GM23338 (cell line): ENCODE results near the gene SYCP3. TPM values are rescaled to one million over a fixed set of nuclear protein-coding genes. Genes with fewer than 3 reads are reported as not detected.
A peak's percentile ranks its signal among the peaks of the same experiment; 100 is the strongest.

Experiments
- ATAC-seq: fragments of 200-7000 bp; cut with Tn5 transposase; 3 replicates; pipeline ENCODE4 v1.9.1; 2020
- DNase-seq: peaks from one replicate; pipeline ENCODE4 v3.0.0-alpha.2; 2015; ENCODE audit warnings: low spot score
- H2AFZ ChIP-seq: fragments of 200-600 bp; sonication (generic); 2 replicates; pipeline ENCODE4 v1.8.0; 2016; ENCODE audit warnings: antibody characterized with exemption, mild to moderate bottlenecking, moderate library complexity
- H3F3A ChIP-seq: fragments of 200-600 bp; sonication (generic); replicated peaks from 2 replicates; pipeline ENCODE4 v1.8.0; 2017; ENCODE audit warnings: antibody characterized with exemption, mixed run types, low read depth
- H3K27ac ChIP-seq: fragments of 200-600 bp; sonication (generic); 2 replicates; pipeline ENCODE4 v1.6.1; 2016; ENCODE audit warnings: low read depth
- H3K27me3 ChIP-seq: fragments of 200-600 bp; sonication (generic); 2 replicates; pipeline ENCODE4 v1.8.0; 2016; ENCODE audit warnings: mild to moderate bottlenecking, mixed run types, moderate library complexity; ENCODE audit not compliant: insufficient read depth
- H3K36me3 ChIP-seq: fragments of 200-600 bp; sonication (generic); 2 replicates; pipeline ENCODE4 v1.8.0; 2016; ENCODE audit warnings: mild to moderate bottlenecking; ENCODE audit not compliant: insufficient read depth
- H3K4me1 ChIP-seq: fragments of 200-600 bp; sonication (generic); 2 replicates; pipeline ENCODE4 v1.8.0; 2016; ENCODE audit warnings: mild to moderate bottlenecking, moderate library complexity; ENCODE audit not compliant: insufficient read depth
- H3K4me2 ChIP-seq: fragments of 200-600 bp; sonication (generic); 2 replicates; pipeline ENCODE4 v1.7.1; 2017; ENCODE audit warnings: mixed run types
- H3K4me3 ChIP-seq: fragments of 200-600 bp; sonication (generic); 2 replicates; pipeline ENCODE4 v1.6.1; 2016; ENCODE audit warnings: mixed run types
- H3K79me2 ChIP-seq: fragments of 200-600 bp; sonication (generic); replicated peaks from 2 replicates; pipeline ENCODE4 v1.8.0; 2017; ENCODE audit warnings: mild to moderate bottlenecking; ENCODE audit not compliant: insufficient read depth
- H3K9me2 ChIP-seq: fragments of 200-600 bp; sonication (generic); 2 replicates; pipeline ENCODE4 v1.8.0; 2017; ENCODE audit not compliant: insufficient read depth
- H4K20me1 ChIP-seq: fragments of 200-600 bp; sonication (generic); replicated peaks from 2 replicates; pipeline ENCODE4 v1.8.0; 2017; ENCODE audit warnings: mild to moderate bottlenecking; ENCODE audit not compliant: insufficient read depth
- H3K27ac Mint-ChIP-seq: 2 replicates; pipeline ENCODE4 v1.8.0; 2020; ENCODE audit warnings: inconsistent platforms, mild to moderate bottlenecking, moderate library complexity, mixed read lengths
- H3K27me3 Mint-ChIP-seq: 3 replicates; pipeline ENCODE4 v1.8.0; 2022; ENCODE audit warnings: low read depth, mild to moderate bottlenecking, moderate library complexity, mixed read lengths, inconsistent platforms; ENCODE audit not compliant: insufficient read depth, poor library complexity
- H3K36me3 Mint-ChIP-seq: 3 replicates; pipeline ENCODE4 v1.8.0; 2021; ENCODE audit warnings: low read depth, mild to moderate bottlenecking, inconsistent platforms, moderate library complexity, mixed read lengths
- H3K4me1 Mint-ChIP-seq: 3 replicates; pipeline ENCODE4 v1.8.0; 2020; ENCODE audit warnings: mild to moderate bottlenecking, inconsistent platforms, mixed read lengths
- H3K4me3 Mint-ChIP-seq: 3 replicates; pipeline ENCODE4 v1.8.0; 2021; ENCODE audit warnings: moderate library complexity, mild to moderate bottlenecking, inconsistent platforms, mixed read lengths
- H3K9me3 Mint-ChIP-seq: 3 replicates; pipeline ENCODE4 v1.8.0; 2020; ENCODE audit warnings: moderate library complexity, mild to moderate bottlenecking, inconsistent platforms, mixed read lengths
- CREB1 ChIP-seq: fragments of 250-450 bp; sonication (Bioruptor Pico); IDR thresholded peaks from 2 replicates; pipeline ENCODE4 v1.5.0; 2020; ENCODE audit warnings: low read depth, mild to moderate bottlenecking, moderate library complexity
- EZH2 ChIP-seq: fragments of 200-600 bp; sonication (generic); IDR thresholded peaks from one replicate; pipeline ENCODE4 v1.8.0; 2017; ENCODE audit warnings: antibody characterized with exemption, mild to moderate bottlenecking, low read depth; ENCODE audit not compliant: unreplicated experiment
- EZH2phosphoT487 ChIP-seq: fragments of 200-600 bp; sonication (generic); IDR thresholded peaks from one replicate; pipeline ENCODE4 v1.8.1; 2018; ENCODE audit warnings: antibody characterized with exemption; ENCODE audit not compliant: unreplicated experiment
- JUNB ChIP-seq: IDR thresholded peaks from one replicate; pipeline ENCODE4 v1.6.1; 2016; ENCODE audit warnings: antibody characterized with exemption; ENCODE audit not compliant: unreplicated experiment
- NANOG ChIP-seq: IDR thresholded peaks from 2 replicates; pipeline ENCODE4 v1.6.1; 2016; ENCODE audit warnings: antibody characterized with exemption, borderline replicate concordance
- POLR2AphosphoS5 ChIP-seq: IDR thresholded peaks from 2 replicates; pipeline ENCODE4 v1.6.1; 2016; ENCODE audit warnings: antibody characterized with exemption, low read depth
- REST ChIP-seq: IDR thresholded peaks from one replicate; pipeline ENCODE4 v1.6.1; 2018; ENCODE audit warnings: antibody characterized with exemption; ENCODE audit not compliant: unreplicated experiment
- STAT1 ChIP-seq: IDR thresholded peaks from one replicate; pipeline ENCODE4 v1.6.1; 2016; ENCODE audit warnings: antibody characterized with exemption; ENCODE audit not compliant: unreplicated experiment
- ZNF114 ChIP-seq: fragments of 250-450 bp; sonication (Bioruptor Pico); IDR thresholded peaks from 2 replicates; pipeline ENCODE4 v1.5.0; 2020; ENCODE audit warnings: mild to moderate bottlenecking, moderate library complexity
- ZNF331 ChIP-seq: fragments of 250-450 bp; sonication (Bioruptor Pico); IDR thresholded peaks from 2 replicates; pipeline ENCODE4 v1.5.0; 2020; ENCODE audit warnings: low read depth, mild to moderate bottlenecking, moderate library complexity
- ZNF462 ChIP-seq: fragments of 250-450 bp; sonication (Bioruptor Pico); IDR thresholded peaks from 2 replicates; pipeline ENCODE4 v1.5.0; 2020; ENCODE audit warnings: mild to moderate bottlenecking, moderate library complexity
- long read RNA-seq: library from polyadenylated mRNA; unstranded; transcript quantifications from one replicate; pipeline ENCODE4 v2.0.0, GENCODE V29; 2020; ENCODE audit not compliant: unreplicated experiment
- polyA plus RNA-seq: library from polyadenylated mRNA; unstranded; fragments of >200 nt; fragmentation: Nextera tagmentation; extraction: Ambion mirVana; gene quantifications from 2 replicates; pipeline ENCODE4 v1.2.1, GENCODE V29; 2016
- total RNA-seq: library from RNA; depleted of rRNA; stranded (reverse); fragments of >200 nt; shearing (Covaris generic); gene quantifications from 2 replicates; pipeline ENCODE4 v1.2.3, GENCODE V29; 2014; rRNA removed
- TF ChIP-seq, protein P1 (sequence below): IDR thresholded peaks from 2 replicates; pipeline ENCODE4 v1.6.1; 2016; ENCODE audit warnings: antibody characterized with exemption
- TF ChIP-seq, protein P2 (sequence below), 2 experiments: fragments of 200-600 bp in 1 of 2; sonication (generic) in 1 of 2; conservative IDR thresholded peaks; 2 replicates each; pipeline versions ENCODE4 v1.5.1 to v1.6.1; 2016 to 2017; ENCODE audit warnings: antibody characterized with exemption in 2 of 2, low read depth in 2 of 2, mild to moderate bottlenecking in 2 of 2, moderate library complexity in 1 of 2

SYCP3 gene
- total RNA-seq (0.07 TPM in 1 of 2 replicates, not detected in the other), polyA plus RNA-seq (1.5 TPM in 2 replicates)
- long read RNA-seq, result 0 reads

- ATAC-seq (peak; percentile 64), DNase-seq (peak; percentile 27)
- no peak within 1 kb of the TSS for H3K4me3 ChIP-seq
- TF ChIP-seq NANOG (no peak), STAT1 (no peak), ZNF331 (CRISPR knock-in tag) (no peak), EZH2 (no peak), JUNB (no peak), CREB1 (CRISPR knock-in tag) (no peak), POLR2AphosphoS5 (no peak), ZNF114 (CRISPR knock-in tag) (no peak), EZH2phosphoT487 (no peak), ZNF462 (CRISPR knock-in tag) (no peak), REST (no peak)
- TF ChIP-seq, protein P1, sequence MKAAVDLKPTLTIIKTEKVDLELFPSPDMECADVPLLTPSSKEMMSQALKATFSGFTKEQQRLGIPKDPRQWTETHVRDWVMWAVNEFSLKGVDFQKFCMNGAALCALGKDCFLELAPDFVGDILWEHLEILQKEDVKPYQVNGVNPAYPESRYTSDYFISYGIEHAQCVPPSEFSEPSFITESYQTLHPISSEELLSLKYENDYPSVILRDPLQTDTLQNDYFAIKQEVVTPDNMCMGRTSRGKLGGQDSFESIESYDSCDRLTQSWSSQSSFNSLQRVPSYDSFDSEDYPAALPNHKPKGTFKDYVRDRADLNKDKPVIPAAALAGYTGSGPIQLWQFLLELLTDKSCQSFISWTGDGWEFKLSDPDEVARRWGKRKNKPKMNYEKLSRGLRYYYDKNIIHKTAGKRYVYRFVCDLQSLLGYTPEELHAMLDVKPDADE, result no peak
- TF ChIP-seq, protein P2, sequence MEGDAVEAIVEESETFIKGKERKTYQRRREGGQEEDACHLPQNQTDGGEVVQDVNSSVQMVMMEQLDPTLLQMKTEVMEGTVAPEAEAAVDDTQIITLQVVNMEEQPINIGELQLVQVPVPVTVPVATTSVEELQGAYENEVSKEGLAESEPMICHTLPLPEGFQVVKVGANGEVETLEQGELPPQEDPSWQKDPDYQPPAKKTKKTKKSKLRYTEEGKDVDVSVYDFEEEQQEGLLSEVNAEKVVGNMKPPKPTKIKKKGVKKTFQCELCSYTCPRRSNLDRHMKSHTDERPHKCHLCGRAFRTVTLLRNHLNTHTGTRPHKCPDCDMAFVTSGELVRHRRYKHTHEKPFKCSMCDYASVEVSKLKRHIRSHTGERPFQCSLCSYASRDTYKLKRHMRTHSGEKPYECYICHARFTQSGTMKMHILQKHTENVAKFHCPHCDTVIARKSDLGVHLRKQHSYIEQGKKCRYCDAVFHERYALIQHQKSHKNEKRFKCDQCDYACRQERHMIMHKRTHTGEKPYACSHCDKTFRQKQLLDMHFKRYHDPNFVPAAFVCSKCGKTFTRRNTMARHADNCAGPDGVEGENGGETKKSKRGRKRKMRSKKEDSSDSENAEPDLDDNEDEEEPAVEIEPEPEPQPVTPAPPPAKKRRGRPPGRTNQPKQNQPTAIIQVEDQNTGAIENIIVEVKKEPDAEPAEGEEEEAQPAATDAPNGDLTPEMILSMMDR (conservative IDR thresholded peaks at IDR 0.05; ENCODE audit: low read depth in 2 of 2), result no peak
- Mint-ChIP-seq H3K36me3 (peaks cover 5% of the 10 kb centered on the region; the same call in 1 of the 3 replicates), H3K4me3 (no peak within 1 kb of the TSS), H3K27me3 (peaks cover 2% of the 10 kb centered on the region), H3K4me1 (no peaks in the 10 kb centered on the region), H3K27ac (no peak within 1 kb of the TSS; the same call in 1 of the 2 replicates), H3K9me3 (no peaks in the 10 kb centered on the region)
- no peaks in the 10 kb centered on the region for H3K4me1 ChIP-seq
- no peaks in the 10 kb centered on the region; the same call in 1 of the 2 replicates for H4K20me1 ChIP-seq
- no peaks in the 10 kb centered on the region for H3K9me2 ChIP-seq
- no peaks in the 10 kb centered on the region for H3K27me3 ChIP-seq
- no peaks in the 10 kb centered on the region for H3F3A ChIP-seq
- H3K36me3 ChIP-seq, result no peaks in the 10 kb centered on the region
- H2AFZ ChIP-seq, result no peak within 1 kb of the TSS
- no peak within 1 kb of the TSS for H3K4me2 ChIP-seq
- no peak within 1 kb of the TSS for H3K27ac ChIP-seq
- no peaks in the 10 kb centered on the region for H3K79me2 ChIP-seq
Measured at GRCh38 chr12:101738920-101739665, at the start of gene SYCP3. SYCP3 (minus strand) TSS chr12:101739462; CDS start chr12:101737935, 1,527 bp downstream.
